B cell (primary cell): ENCODE results near the gene CFAP54.

Source experiments
- EZH2 ChIP-seq: IDR thresholded peaks from 2 replicates; pipeline ENCODE4 v1.6.1; 2012; ENCODE audit warnings: borderline replicate concordance, low read depth, mild to moderate bottlenecking, moderate library complexity, low read length; ENCODE audit not compliant: insufficient read depth, poor library complexity, severe bottlenecking
- TF ChIP-seq, protein P1 (sequence below): fragments of 200-600 bp; IDR thresholded peaks from one replicate; pipeline ENCODE4 v1.8.0; 2022; ENCODE audit warnings: antibody characterized with exemption, mild to moderate bottlenecking

DNA sequence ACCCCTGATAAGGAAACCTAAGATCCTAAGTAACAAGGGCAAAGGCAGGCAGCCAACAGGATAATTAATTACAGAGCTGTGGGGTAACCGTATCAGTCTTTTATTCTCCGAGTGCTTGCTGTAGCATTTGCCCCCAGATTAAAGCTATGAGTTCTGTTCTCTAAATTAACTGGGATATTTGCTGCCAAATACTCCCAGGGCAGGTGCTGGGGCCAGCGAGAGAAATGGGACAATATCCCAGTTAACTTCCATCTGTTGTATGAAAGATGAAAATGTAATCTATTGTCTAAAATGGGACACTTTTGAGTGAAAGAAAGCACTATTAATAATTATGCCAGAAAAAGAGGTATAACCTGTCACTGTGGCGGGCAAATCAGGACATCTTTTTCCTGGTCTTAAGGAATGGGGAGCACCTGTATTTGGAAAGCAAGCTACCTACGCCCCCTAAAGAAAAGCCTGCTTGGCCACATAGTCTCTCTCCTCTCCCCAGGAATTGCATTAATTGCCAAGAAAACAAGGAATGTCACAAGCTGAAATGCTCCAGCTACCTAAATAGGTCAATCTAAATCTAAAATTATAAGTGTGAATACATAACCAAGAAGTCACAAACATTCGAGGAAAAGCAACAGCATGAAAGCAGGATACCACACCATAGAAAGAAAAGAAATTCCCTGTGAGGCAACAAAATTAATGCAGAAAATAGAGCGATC lies 26.7 kb upstream of the CFAP54 start:
- TF ChIP-seq EZH2: no peak
- TF ChIP-seq, protein P1, sequence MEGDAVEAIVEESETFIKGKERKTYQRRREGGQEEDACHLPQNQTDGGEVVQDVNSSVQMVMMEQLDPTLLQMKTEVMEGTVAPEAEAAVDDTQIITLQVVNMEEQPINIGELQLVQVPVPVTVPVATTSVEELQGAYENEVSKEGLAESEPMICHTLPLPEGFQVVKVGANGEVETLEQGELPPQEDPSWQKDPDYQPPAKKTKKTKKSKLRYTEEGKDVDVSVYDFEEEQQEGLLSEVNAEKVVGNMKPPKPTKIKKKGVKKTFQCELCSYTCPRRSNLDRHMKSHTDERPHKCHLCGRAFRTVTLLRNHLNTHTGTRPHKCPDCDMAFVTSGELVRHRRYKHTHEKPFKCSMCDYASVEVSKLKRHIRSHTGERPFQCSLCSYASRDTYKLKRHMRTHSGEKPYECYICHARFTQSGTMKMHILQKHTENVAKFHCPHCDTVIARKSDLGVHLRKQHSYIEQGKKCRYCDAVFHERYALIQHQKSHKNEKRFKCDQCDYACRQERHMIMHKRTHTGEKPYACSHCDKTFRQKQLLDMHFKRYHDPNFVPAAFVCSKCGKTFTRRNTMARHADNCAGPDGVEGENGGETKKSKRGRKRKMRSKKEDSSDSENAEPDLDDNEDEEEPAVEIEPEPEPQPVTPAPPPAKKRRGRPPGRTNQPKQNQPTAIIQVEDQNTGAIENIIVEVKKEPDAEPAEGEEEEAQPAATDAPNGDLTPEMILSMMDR: no peak
